MM.1S (cell line): ENCODE results near the gene IL17C.

ENCODE experiments used
- EZH2 ChIP-seq: fragments of 300-600 bp; sonication (generic); optimal IDR thresholded peaks from 2 replicates; pipeline ENCODE3; 2017; ENCODE audit warnings: low read depth, mild to moderate bottlenecking, antibody characterized with exemption, low read length, mixed read lengths
- TF ChIP-seq, protein P1 (sequence below): fragments of 300-600 bp; sonication (generic); IDR thresholded peaks from 2 replicates; pipeline ENCODE4 v1.5.1; 2016; ENCODE audit warnings: antibody characterized with exemption, low read length, mixed read lengths

DNA sequence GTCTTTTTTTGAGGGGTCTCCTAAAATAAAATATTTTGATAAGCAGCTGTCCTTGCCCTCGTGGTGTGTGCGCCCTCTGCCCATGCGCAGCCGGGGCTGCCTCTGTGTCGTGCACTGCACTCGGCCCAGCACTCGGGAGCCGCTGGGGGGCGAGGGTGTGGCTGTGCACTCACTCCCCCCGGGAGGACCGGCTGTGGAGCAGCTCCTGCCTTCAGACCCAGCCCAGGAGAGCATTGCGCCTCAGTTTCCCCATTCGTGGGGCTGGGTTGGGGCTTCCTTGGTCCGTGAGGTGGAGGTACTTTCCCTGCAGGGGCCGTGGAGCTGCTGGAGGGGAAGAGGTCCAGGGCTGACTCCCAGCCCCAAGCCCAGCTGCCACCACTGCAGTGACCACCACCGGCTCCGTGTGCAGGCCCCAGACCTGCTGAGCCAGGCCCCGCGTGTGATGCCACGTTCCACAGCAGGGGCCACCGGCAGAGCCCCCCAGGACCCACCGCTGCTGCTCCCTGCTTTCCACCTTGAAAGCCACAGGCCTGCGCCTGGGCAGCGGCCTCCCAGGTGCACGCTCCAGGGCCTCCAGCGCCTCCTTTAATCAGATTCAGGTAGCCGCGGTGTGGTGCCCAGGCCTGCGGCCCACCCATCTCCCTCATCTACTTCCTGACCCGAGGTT, 6.3 kb upstream of the IL17C start:
- TF ChIP-seq EZH2 = no peak
- TF ChIP-seq, protein P1, sequence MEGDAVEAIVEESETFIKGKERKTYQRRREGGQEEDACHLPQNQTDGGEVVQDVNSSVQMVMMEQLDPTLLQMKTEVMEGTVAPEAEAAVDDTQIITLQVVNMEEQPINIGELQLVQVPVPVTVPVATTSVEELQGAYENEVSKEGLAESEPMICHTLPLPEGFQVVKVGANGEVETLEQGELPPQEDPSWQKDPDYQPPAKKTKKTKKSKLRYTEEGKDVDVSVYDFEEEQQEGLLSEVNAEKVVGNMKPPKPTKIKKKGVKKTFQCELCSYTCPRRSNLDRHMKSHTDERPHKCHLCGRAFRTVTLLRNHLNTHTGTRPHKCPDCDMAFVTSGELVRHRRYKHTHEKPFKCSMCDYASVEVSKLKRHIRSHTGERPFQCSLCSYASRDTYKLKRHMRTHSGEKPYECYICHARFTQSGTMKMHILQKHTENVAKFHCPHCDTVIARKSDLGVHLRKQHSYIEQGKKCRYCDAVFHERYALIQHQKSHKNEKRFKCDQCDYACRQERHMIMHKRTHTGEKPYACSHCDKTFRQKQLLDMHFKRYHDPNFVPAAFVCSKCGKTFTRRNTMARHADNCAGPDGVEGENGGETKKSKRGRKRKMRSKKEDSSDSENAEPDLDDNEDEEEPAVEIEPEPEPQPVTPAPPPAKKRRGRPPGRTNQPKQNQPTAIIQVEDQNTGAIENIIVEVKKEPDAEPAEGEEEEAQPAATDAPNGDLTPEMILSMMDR = no peak
